ENCODE data around the gene C1QTNF3. TPM values are rescaled to one million over a fixed set of nuclear protein-coding genes. Genes with fewer than 3 reads are reported as not detected.

Gene C1QTNF3
- total RNA-seq, 1 donor from 2014 or later: 1.5 TPM

DNA sequence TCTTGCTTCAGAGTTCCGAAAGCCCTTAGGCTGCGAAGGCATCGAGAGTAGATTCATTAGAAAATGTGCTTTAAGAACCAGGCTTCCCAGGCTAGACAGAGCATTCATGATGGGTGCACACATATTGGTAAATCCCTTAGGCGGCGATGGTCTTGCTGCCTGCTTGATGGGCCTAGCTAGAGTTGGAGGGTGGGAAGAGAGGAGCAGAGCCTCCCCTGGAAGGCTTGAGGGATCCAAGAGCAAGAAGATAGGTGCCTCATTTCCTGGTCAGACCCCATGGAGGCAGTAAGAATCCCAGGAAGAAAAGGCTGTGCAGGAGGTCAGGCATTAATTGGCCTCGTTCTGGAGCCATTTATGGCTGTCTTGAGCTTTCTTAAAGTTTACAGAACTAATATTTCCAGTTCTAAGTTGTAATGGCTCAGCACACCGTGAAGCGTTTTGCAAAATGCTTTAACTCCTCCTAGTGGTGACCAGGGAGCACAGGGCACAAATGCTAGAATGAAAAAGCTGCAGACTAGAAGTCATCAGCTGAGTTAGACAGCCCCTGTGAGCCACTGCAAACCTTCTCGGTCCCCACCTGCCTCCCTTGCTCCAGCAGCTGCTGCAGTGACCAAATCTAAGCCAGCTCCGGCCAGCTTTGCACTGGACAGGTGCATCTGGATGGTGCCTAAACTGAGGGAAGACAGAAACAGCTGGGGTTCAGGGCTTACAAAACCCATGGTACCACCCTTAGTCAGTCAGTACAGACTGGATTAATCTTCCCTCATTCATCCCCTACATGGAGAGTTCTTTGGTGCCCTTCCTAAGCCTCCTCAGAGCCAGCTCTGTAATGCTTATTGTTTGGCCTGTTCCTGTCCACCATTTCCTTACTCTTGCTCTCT lies 73.2 kb downstream of the C1QTNF3 start:
- intact Hi-C loops (cut with micrococcal nuclease): loop anchor here (1.0 to 2.0 kb wide), 2 partner anchors 33 to 534 kb away; partner anchors contain the start of gene RXFP3
- DNase-seq (ENCODE audit: low spot score): no peak
- H3K36me3 Mint-ChIP-seq (ENCODE audit: low read depth): no peaks in the 10 kb centered on the region
- no peaks in the 10 kb centered on the region for H3K27me3 Mint-ChIP-seq (ENCODE audit: low read depth)
- H3K4me1 Mint-ChIP-seq (ENCODE audit: low read depth): peaks cover 42% of the 10 kb centered on the region
- no peak overlapping the region for H3K4me3 Mint-ChIP-seq (ENCODE audit: low read depth)
- H3K27ac Mint-ChIP-seq: no peak overlapping the region
- H3K9me3 Mint-ChIP-seq: no peaks in the 10 kb centered on the region

- no peak overlapping the region for H3K4me3 Mint-ChIP-seq (ENCODE audit: low read depth)
- intact Hi-C loops (cut with micrococcal nuclease): loop anchor here (1.0 to 2.0 kb wide), 2 partner anchors 32 to 532 kb away; partner anchors contain the start of gene RXFP3
- no peak for DNase-seq (ENCODE audit: low spot score)
Measured at GRCh38 chr5:33968211-33969005, 74.6 kb downstream of the C1QTNF3 start.

More at GRCh38 chr5:33968211-33969005, 74.6 kb downstream of the C1QTNF3 start:
- peaks cover 48% of the 10 kb centered on the region for H3K4me1 Mint-ChIP-seq (ENCODE audit: low read depth)
- H3K9me3 Mint-ChIP-seq: no peaks in the 10 kb centered on the region
- no peaks in the 10 kb centered on the region for H3K27me3 Mint-ChIP-seq (ENCODE audit: low read depth)
- no peaks in the 10 kb centered on the region for H3K36me3 Mint-ChIP-seq (ENCODE audit: low read depth)
- H3K27ac Mint-ChIP-seq: no peak overlapping the region

Other genes with a start within 250 kb of the C1QTNF3 start
- not detected in 2 replicates for gene ADAMTS12, start 151.2 kb downstream of the C1QTNF3 start, total RNA-seq
- gene RXFP3, start 106.8 kb downstream of the C1QTNF3 start, total RNA-seq: not detected in 2 replicates
- gene SLC45A2, start 58.5 kb downstream of the C1QTNF3 start, total RNA-seq: not detected in 2 replicates
- 8.3 and 9.0 TPM in 2 replicates for gene AMACR, start 35.2 kb downstream of the C1QTNF3 start, total RNA-seq